ENCODE data around the gene PLEKHA3.

GRCh38 chr2:178491612-178492011 is 11.4 kb downstream of the PLEKHA3 start:
- TF ChIP-seq CTCF (IDR thresholded peaks at IDR 0.05) (no peak), POLR2A (IDR thresholded peaks at IDR 0.05) (no peak)
